ENCODE measurements around the gene TACC2.

TACC2 gene

GRCh38 chr10:122285506-122286444 lies 296.8 kb downstream of the TACC2 start:
- no peak overlapping the region for H3K27ac ChIP-seq
- TF ChIP-seq CTCF (conservative IDR thresholded peaks at IDR 0.05) (no peak), ZFX (IDR thresholded peaks at IDR 0.05) (no peak)

GRCh38 chr10:122286867-122287266 lies 297.9 kb downstream of the TACC2 start:
- no peak overlapping the region for H3K27ac ChIP-seq
- TF ChIP-seq ZFX (IDR thresholded peaks at IDR 0.05) (no peak), CTCF (conservative IDR thresholded peaks at IDR 0.05) (no peak)

GRCh38 chr10:122287570-122287969 lies 298.6 kb downstream of the TACC2 start:
- H3K27ac ChIP-seq, result no peak overlapping the region
- TF ChIP-seq CTCF (conservative IDR thresholded peaks at IDR 0.05) (no peak), ZFX (IDR thresholded peaks at IDR 0.05) (no peak)

- TF ChIP-seq ZFX (IDR thresholded peaks at IDR 0.05), result no peak
- TF ChIP-seq CTCF (conservative IDR thresholded peaks at IDR 0.05), result no peak
- H3K27ac ChIP-seq, result no peak overlapping the region
Measured at GRCh38 chr10:122288262-122288661, 299.3 kb downstream of the TACC2 start.

- no peak for TF ChIP-seq CTCF (conservative IDR thresholded peaks at IDR 0.05)
- no peak for TF ChIP-seq ZFX (IDR thresholded peaks at IDR 0.05)
- no peak overlapping the region for H3K27ac ChIP-seq
Measured at GRCh38 chr10:122288917-122289316, 300.0 kb downstream of the TACC2 start.

- H3K27ac ChIP-seq, result no peak overlapping the region
- TF ChIP-seq CTCF (conservative IDR thresholded peaks at IDR 0.05), result no peak
- TF ChIP-seq ZFX (IDR thresholded peaks at IDR 0.05), result no peak
Measured at GRCh38 chr10:122290334-122290733, 301.4 kb downstream of the TACC2 start.

GRCh38 chr10:122290833-122291532 lies 302.0 kb downstream of the TACC2 start:
- no peak overlapping the region for H3K27ac ChIP-seq
- no peak for TF ChIP-seq CTCF (conservative IDR thresholded peaks at IDR 0.05)
- TF ChIP-seq ZFX (IDR thresholded peaks at IDR 0.05), result no peak
